ENCODE measurements around the gene CCL26. TPM values are rescaled to one million over a fixed set of nuclear protein-coding genes. Genes with fewer than 3 reads are reported as not detected.

Gene CCL26, protein sequence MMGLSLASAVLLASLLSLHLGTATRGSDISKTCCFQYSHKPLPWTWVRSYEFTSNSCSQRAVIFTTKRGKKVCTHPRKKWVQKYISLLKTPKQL
- total RNA-seq (not detected), polyA plus RNA-seq (under 1 TPM in 2 of 3 donors, not detected in 1; 0.35 to 0.41 TPM)
- long read RNA-seq, donor 1 = 0 reads
- long read RNA-seq, donor 2 = 0 reads

DNA sequence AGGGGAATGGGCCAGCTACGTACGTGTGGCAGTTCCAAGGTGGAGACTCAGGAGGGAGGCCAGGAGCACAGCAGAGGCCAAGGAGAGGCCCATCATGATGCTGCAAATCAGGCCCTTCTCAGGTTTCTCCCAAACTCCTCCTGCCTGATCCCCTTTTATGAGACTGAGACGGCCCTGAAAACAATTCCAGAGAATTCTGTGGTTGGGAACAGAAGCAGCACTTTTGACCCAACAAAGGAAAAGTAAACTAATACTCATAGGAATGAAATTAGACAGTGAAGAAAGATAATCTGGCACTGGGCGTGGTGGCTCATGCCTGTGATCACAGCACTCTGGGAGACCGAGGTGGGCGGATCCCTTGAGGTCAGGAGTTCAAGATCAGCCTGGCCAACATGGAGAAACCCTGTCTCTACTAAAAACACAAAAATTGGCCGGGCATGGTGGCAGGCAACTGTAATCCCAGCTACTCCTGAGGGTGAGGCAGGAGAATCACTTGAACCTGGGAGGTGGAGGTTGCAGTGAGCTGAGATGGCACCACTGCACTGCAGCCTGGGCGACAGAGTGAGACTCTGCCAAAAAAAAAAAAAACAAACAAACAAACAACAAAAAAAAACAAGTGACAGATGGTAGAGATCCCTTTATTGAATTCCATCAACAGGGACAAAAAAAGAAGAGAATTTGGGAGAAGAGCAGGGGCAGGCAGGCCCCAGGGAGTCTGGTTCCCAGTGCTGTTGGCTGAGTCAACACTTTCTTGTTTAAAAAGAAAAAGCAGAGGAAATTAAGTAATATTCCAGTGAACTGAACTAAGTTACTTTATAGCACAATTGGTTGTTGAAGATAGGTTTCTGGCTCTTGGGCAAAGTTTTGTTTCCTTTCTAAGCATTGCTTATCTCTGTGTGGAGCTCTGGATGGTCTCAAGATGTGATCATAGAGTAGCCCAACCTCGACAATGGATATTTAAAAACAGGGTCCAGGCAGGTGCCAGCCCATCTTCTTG, at the start of gene CCL26:
Gene CCL26, minus strand, starts transcription at position 131 of the 997 bp plus-strand sequence. Its CDS starts 35 bp downstream, at position 96.
- intact Hi-C loops (cut with DNase I; ENCODE audit: low total_unique reads) = no loop called here
- Histone ChIP-seq H3K27ac (peak within 1 kb of the TSS in 3 of 8 donors; percentile 19 to 29 (median 28)), H3K27me3 (replicated peaks in 1 of 7) (no peaks in the 10 kb centered on the region), H3K4me3 (no peak within 1 kb of the TSS), H3K36me3 (no peaks in the 10 kb centered on the region), H3K4me1 (peaks cover 0 to 7% (median 0%) of the 10 kb centered on the region in 6 donors), H3K9me3 (no peaks in the 10 kb centered on the region)
- DNase-seq = no peak
- TF ChIP-seq, protein P1, sequence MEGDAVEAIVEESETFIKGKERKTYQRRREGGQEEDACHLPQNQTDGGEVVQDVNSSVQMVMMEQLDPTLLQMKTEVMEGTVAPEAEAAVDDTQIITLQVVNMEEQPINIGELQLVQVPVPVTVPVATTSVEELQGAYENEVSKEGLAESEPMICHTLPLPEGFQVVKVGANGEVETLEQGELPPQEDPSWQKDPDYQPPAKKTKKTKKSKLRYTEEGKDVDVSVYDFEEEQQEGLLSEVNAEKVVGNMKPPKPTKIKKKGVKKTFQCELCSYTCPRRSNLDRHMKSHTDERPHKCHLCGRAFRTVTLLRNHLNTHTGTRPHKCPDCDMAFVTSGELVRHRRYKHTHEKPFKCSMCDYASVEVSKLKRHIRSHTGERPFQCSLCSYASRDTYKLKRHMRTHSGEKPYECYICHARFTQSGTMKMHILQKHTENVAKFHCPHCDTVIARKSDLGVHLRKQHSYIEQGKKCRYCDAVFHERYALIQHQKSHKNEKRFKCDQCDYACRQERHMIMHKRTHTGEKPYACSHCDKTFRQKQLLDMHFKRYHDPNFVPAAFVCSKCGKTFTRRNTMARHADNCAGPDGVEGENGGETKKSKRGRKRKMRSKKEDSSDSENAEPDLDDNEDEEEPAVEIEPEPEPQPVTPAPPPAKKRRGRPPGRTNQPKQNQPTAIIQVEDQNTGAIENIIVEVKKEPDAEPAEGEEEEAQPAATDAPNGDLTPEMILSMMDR (IDR thresholded peaks at IDR 0.05 in 8 of 11, conservative IDR thresholded peaks at IDR 0.05 in 3 of 11) = no peak
- TF ChIP-seq POLR2A (IDR thresholded peaks at IDR 0.05) (no peak), POLR2AphosphoS5 (IDR thresholded peaks at IDR 0.05) (no peak)
- WGBS, 5 donors = 66 to 78% (median 75%) methylated on average over 7 to 9 of the region's 9 CpGs

DNA sequence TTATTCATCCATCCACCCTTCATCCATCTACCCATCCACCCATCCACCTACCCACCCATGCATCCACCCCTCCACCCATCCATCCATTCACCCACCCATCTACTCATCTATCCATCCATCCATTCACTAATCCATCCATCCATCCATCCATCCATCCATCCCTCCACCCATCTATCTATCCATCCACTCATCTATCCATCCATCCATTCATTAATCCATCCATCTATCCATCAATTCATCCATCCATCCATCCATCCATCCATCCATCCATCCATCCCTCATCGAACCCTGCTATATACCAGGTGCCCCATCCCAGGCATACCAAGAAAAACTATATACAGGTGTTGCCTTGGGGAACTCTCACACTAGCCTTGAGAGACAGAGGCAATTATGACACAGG, 48.7 kb upstream of the CCL26 start:
- Histone ChIP-seq H3K27me3 (replicated peaks in 1 of 7) (peaks cover 0 to 4% (median 0%) of the 10 kb centered on the region in 7 donors), H3K36me3 (no peaks in the 10 kb centered on the region), H3K9me3 (no peaks in the 10 kb centered on the region), H3K4me3 (no peak overlapping the region), H3K27ac (no peak overlapping the region), H3K4me1 (no peaks in the 10 kb centered on the region)
- intact Hi-C loops (cut with DNase I; ENCODE audit: low total_unique reads) = no loop called here
- DNase-seq = no peak
- 74 to 96% (median 89%) methylated on average over 1 of the region's 1 CpG for WGBS, 5 donors
- TF ChIP-seq POLR2A (IDR thresholded peaks at IDR 0.05) = no peak
- no peak for TF ChIP-seq POLR2AphosphoS5 (IDR thresholded peaks at IDR 0.05)
- TF ChIP-seq, protein P1 (IDR thresholded peaks at IDR 0.05 in 8 of 11, conservative IDR thresholded peaks at IDR 0.05 in 3 of 11) = no peak

DNA sequence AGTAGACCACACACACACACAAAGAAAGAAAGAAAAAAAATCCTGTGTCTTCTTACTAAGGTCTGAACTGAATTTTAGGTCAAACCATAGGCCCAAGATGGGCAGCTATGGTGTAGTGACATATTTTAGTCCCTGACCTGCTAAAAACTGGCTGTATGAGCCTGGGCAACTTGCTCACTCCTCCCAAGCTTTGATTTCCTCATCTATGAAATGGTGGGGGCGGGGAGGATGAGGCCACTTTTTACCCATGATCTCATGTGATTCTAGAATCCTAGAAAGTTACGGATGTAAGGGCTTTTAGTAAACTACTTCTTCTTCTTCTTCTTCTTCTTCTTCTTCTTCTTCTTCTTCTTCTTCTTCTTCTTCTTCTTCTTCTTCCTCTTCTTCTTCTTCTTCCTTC, 47.7 kb upstream of the CCL26 start:
- H3K4me1 ChIP-seq = no peaks in the 10 kb centered on the region
- WGBS, 5 donors = 53 to 72% (median 58%) methylated on average over 2 of the region's 2 CpGs
- H3K4me3 ChIP-seq = no peak overlapping the region
- intact Hi-C loops (cut with DNase I; ENCODE audit: low total_unique reads) = no loop called here
- no peaks in the 10 kb centered on the region for H3K9me3 ChIP-seq
- H3K27me3 ChIP-seq (replicated peaks in 1 of 7) = peaks cover 0 to 7% (median 0%) of the 10 kb centered on the region in 7 donors
- TF ChIP-seq, protein P1 (IDR thresholded peaks at IDR 0.05 in 8 of 11, conservative IDR thresholded peaks at IDR 0.05 in 3 of 11) = no peak
- peak overlapping the region in 3 of 8 donors; percentile 17 to 31 (median 28) for H3K27ac ChIP-seq
- no peak for DNase-seq
- no peaks in the 10 kb centered on the region for H3K36me3 ChIP-seq

DNA sequence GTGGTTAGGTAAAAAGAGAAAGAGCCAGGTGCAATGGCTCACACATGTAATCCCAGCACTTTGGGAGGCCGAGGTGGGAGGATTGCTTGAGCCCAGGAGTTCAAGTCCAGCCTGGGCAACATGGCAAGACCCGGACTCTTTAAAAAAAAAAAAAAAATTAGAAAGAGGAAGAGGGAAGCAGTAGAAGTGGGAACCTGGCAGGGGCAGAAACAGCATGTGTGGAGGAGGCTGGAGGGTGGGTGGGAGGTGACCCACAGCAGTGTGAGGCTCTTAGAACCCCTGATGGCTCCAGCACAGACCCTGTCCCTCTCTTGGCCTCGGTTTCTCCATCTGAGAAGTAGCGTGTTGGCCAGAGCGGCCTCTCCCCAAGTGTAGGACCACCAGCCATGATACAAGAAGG, 46.5 kb upstream of the CCL26 start:
- 67 to 82% (median 71%) methylated on average over 5 of the region's 5 CpGs for WGBS, 5 donors

More for the DNA sequence above, 46.5 kb upstream of the CCL26 start:
- intact Hi-C loops (cut with DNase I; ENCODE audit: low total_unique reads) = no loop called here
- peaks cover 0 to 9% (median 0%) of the 10 kb centered on the region in 6 donors for H3K4me1 ChIP-seq
- peak overlapping the region in 1 of 8 donors; percentile 11 for H3K27ac ChIP-seq
- no peaks in the 10 kb centered on the region for H3K9me3 ChIP-seq
- H3K4me3 ChIP-seq = no peak overlapping the region
- no peak for DNase-seq
- peaks cover 0 to 10% (median 0%) of the 10 kb centered on the region in 7 donors for H3K27me3 ChIP-seq (replicated peaks in 1 of 7)
- no peaks in the 10 kb centered on the region for H3K36me3 ChIP-seq
- TF ChIP-seq, protein P1 (IDR thresholded peaks at IDR 0.05 in 8 of 11, conservative IDR thresholded peaks at IDR 0.05 in 3 of 11) = no peak
